HG03442 (cell line): ENCODE data around the gene SHB.
A peak's percentile ranks its signal among the peaks of the same experiment; 100 is the strongest.

Experiments
- ATAC-seq: cut with Tn5 transposase; IDR thresholded peaks from one replicate; pipeline ENCODE4 v1.9.1; 2021; ENCODE audit warnings: mild to moderate bottlenecking, moderate library complexity; ENCODE audit not compliant: unreplicated experiment

The SHB gene

DNA sequence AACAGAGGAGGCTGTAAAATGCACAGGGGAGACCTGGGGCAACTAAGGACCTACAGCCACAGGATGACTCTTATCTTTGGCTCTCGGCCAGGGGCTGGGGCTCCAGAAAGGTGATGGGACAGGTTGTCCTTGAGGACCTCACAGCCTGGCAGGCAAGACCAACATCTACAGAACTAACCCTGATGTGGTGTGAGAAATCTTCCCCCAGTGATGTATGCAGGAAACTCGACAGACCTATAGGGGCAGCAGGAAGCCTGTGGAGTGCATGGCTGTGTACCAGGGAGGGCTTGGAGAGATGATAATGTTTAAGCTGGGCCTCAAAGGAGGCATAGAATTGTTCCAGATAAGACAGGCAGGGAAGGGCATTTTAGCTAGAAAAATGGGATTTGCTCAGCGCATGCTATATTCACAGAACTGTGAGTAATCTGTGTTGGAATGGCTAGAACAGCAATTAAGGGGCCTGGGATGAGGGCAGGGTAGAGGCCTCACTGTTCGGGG is 96.6 kb downstream of the SHB start:
- no peak for ATAC-seq

- no peak for ATAC-seq
These were observed 97.3 kb downstream of the SHB start for GRCh38 chr9:37971691-37972090.

DNA sequence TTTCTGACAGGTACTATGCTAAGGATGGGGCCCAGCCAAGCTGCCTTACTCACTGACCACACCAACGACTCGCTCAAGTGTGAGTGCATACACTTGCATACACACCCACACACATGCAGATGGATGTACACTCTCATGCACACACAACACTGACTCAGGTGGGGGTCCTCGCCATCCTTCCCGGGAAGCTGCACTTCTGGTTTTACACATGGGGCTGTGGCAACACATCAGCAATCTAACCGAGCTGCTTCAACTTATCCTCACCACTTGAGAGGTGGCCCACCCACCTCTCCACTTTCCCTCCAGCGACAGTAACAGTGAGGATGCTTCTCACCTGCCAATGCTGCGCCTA is 97.9 kb downstream of the SHB start:
- ATAC-seq = no peak

- ATAC-seq = no peak
These were observed 98.5 kb downstream of the SHB start for GRCh38 chr9:37970301-37971107.

DNA sequence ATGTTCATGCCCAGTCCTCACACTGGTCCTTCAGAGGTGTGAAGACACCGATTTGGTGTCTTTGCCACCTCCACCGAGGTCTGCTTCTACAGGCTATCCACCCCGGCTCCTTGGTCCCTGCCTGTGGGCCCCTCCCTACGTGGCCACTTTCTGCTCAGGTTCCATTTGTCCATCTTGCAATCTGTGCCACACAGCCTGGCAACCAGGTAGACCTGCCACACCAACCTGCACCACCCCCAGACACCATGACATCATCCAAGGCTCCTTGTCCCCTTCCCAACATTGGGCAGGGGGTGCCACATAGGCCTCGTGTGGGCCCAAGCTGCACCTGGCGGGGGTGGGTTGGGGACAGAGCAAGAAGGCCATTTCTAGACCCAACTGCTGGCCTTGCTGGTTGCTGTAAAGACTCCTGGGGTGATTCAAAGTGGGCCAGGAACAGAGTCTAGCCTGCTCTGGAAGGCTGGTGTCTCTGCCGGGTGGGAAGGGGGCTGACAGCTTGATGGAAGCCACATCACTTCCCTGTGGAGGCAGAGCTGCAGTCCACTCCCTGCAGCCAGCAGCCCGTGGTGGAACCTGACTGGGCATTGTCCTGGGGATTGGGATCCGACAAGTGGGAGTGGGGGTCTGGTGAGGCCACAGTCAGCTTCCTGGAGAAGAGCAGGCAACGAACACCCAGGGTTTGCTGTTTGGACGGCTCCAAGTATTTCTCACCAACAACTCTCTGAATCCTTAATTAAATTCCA is 99.3 kb downstream of the SHB start:
- ATAC-seq = no peak

GRCh38 chr9:37969130-37969529 is 99.9 kb downstream of the SHB start:
- ATAC-seq = no peak

DNA sequence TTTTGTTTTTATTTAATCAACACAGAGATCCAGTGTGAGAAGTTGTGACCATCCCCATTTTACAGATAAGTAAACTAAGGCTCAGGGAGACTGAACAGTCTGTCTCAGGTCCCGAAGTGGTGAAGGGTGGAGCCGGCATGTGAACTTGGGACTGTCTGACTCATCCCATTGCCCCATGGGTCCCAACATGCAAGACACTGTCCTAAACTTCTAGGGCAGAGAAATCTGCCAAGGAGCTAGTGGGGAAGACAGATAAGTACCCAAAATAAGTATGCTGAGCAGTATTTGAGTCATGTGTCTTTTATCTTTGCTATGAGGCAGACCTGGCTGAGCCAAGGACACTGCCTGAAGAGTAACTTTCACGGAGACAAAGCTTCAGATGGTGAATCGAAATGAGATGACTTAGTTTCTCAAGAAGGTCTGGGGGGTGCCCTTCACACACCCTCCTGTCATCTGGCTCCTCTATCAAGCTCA is 100.8 kb downstream of the SHB start:
- no peak for ATAC-seq

DNA sequence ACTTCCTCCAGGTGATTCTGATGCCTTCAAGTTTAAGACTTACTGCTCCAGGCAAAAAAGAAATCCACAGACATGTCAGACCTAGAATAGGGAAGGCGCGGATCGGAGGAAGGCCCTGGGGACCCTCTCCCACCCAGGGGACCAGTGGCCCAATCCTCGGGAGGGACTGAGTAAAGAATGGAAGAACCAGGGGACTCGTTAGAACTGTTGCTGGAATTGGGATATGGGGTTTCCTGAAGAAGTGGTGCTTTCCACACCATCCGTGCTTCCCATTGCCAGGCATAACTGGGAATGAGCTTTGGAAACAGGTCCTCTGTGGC is 101.3 kb downstream of the SHB start:
- no peak for ATAC-seq

DNA sequence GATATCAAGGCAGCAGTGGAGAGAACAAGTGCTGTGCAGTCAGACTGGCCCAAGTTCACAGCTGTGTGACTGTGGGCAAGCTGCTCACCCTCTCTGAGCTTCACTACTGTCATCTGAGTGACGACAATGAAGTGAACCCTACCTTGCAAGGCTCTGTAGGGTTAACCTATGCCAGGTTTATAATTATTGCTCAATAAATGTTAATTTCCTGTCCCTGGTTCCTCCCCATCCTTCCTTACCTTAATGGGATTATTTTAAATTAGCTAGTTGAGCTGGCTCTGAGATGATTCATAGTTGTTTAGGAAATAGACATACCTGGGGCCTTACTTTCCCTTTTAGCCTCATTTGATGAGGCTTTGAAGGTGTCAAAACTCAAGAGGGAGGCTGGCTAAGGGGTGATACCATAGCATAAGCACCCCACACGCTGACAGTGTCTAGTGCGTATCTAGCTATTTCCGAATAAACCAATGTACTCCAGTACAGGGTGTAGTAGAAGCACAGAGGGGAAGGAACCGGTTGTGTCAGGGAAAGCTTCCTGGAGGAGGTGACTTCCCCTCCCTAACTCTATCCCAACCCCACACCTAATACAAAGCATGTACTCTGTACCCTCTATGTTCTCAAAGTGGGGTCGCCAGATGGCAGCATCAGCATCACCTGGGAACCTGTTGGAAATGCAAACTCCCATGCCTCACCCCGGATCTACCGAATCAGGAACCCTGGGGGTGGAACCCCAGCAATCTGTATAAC is 101.8 kb downstream of the SHB start:
- ATAC-seq = no peak

DNA sequence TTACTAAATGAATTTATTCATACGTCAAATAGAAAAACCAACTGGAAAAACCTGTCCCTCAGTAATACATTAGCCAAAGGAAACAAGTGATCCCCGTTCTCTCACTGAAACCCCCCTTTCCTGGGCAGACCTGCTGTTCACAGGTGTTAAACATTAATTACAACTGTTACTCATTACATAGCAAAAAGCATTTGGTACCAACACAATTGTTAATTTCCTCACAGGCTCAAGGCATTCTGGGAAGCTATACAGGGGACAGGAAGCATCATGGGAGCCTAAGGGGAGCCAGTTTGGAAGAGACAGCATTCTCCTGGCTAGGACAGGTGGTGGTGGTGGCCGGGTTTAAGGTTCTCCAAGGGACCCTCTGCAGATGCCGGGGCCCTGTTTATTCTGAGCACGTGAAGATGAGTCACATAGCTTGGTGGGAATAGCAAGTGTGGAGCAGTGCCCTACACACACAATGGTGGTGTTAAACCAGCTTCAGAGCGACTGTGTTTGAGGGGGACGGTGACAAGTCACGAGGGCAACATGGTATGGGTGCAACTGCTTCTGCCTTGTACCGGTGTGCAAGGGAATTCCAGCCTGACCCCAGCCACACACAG is 102.5 kb downstream of the SHB start:
- no peak for ATAC-seq

DNA sequence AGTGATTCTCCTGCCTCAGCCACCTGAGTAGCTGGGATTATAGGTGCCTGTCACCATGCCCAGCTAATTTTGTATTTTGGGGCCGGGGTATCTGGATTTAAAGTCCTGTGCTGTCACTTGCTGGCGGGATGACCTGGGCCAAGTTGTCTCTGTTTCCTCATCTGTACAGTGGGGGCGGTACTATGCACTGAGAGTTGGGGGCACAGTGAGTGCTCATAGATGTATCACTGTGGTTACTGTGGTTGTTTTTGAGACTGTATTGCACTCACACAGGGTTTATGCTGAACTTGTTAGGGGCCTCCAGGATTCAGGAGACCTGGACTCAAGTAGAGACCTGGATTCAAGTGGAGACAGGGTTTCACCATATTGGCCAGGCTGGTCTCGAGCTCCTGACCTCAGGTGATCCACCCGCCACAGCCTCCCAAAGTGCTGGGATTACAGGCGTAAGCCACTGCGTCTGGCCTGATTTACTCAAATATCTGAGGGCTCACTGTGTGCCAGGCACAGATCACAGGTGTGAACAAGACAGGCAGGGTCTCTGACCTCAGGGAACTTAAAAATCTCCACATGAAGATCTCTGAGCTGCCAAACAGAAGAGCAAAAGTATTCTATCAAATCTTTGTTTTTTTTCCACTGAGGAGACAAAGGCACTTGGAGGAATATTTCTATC is 103.2 kb downstream of the SHB start:
- peak; percentile 62 for ATAC-seq

DNA sequence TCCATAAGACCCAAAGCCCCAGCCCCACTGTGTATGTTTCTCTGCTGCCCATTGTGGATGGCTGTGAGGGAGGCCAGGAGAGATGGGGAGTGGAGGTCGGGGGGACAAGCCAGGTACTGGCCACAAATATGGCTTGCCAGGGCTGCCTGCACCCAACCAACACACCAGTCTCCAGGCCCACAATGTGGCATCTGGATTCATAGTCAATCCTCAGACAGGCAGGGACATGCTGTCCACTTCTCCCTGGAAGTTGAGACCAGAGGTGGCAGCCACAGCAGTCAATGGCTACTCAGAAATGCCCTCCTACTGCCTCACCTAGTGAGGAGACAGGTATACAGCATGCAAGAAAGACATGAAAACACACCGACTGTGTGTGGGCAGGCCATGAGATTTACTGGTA is 103.9 kb downstream of the SHB start:
- no peak for ATAC-seq

- ATAC-seq = no peak
These were observed 104.3 kb downstream of the SHB start for GRCh38 chr9:37964740-37965081.

GRCh38 chr9:37963936-37964739 is 104.9 kb downstream of the SHB start:
- ATAC-seq = no peak

DNA sequence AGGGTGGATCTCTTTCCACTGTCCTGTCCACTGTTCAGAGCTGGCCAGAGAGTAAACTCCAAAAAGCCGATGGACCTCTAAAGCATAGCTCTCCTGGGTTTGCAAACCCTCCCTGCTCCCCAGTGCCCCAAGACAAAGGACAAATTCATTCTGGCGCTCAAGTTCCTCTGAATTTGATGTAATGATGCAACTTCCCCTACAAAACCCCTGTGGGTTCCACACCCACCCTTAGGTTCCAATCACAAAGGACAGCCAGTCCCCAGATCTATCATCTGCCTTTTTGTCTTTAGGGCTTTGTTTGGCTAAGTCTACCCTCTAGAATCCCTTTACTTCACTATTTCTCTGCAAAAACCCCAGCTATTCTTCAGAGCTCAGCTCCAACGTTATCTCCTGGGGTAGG is 107.7 kb downstream of the SHB start:
- ATAC-seq = no peak

DNA sequence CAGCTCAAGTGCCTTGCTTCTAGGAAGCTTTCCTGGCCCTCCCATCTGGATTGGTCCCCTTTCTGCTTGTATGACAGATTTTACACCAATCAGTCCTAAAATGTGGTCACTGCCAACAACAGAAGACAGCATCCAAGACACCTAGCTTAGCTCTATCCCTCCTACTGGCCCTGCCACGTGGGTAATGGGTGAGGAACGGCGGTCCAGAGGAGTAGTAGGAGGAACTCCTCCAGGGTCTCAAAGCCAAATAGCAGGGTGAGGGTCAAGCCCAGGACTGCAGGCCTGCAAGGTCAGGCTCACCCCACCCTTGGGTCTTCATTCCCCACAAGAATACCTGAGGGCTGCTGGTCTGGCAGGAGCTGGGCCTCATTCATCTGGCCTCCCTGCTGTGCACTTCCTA is 108.4 kb downstream of the SHB start:
- no peak for ATAC-seq

DNA sequence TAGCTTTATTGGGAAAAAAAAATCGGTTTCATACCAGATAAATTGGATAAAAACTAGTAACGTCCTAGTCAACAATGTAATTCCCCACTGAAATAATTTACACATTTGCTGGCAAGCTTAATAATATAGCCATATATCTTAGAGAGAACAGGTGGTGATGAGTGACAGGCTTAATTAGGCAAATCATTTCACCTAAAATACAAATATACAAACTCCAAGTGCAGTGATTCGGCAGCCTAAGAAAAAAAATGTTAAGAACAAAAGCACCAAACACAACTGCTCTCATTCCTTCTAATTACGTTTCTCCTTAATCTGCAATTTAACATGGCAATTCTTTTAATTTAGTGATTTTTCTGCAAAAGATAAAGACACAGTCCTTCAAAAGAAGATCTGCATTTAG is 109.1 kb downstream of the SHB start:
- no peak for ATAC-seq

DNA sequence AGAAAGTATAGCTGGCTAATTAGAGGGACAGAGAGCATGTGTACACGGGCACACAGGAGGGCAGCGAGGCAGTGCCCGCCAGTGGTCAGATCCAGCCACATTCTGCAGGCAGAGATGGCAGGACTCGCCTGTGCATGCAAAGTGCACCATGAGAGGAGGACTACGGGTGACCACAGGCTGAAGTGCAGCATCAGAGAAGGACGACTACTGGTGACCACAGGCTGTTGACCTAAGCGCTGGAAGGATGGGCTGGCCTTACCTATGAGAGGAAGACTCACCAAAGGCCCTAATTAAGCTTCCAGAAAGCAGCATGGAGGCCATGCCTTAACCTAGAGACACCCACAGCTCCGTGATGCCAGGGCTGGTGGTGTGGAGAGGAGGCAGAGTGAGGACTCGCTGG is 110.9 kb downstream of the SHB start:
- no peak for ATAC-seq

GRCh38 chr9:37957664-37957953 is 111.4 kb downstream of the SHB start:
- ATAC-seq = no peak
